Keratinocyte (primary cell): Measurements from ENCODE around the gene CAPZB. TPM values are rescaled to one million over a fixed set of nuclear protein-coding genes. Genes with fewer than 3 reads are reported as not detected.
A peak's percentile ranks its signal among the peaks of the same experiment; 100 is the strongest.

Source experiments
- DNase-seq: peaks from one replicate; pipeline ENCODE4 v3.0.0-alpha.2; 2011; ENCODE audit warnings: low read depth, missing footprints, low spot score
- FAIRE-seq: peaks from 2 replicates; lab custom pipeline; 2011; peaks lifted over from hg19 to GRCh38; lab: Jason Lieb, UNC
- H2AFZ ChIP-seq: 2 replicates; pipeline ENCODE4 v1.6.0; 2012; ENCODE audit warnings: low read length, control low read depth, inconsistent platforms; ENCODE audit not compliant: control insufficient read depth
- H3K27ac ChIP-seq: 2 replicates; pipeline ENCODE4 v1.5.1; 2011; ENCODE audit warnings: low read length; ENCODE audit not compliant: control insufficient read depth, insufficient read depth
- H3K27me3 ChIP-seq: 3 replicates; pipeline ENCODE4 v1.6.0; 2011; ENCODE audit warnings: low read length; ENCODE audit not compliant: control insufficient read depth, insufficient read depth; ENCODE audit errors: extremely low read depth
- H3K36me3 ChIP-seq, 2 experiments: 2 replicates in 1 of 2; 3 replicates in 1 of 2; pipeline ENCODE4 v1.5.1; 2011; ENCODE audit warnings: low read length in 2 of 2, mild to moderate bottlenecking in 1 of 2; ENCODE audit not compliant: control insufficient read depth in 2 of 2, insufficient read depth in 2 of 2; ENCODE audit errors: extremely low read depth in 1 of 2
- H3K4me1 ChIP-seq: 3 replicates; pipeline ENCODE4 v1.5.1; 2011; ENCODE audit warnings: low read length; ENCODE audit not compliant: control insufficient read depth, insufficient read depth; ENCODE audit errors: extremely low read depth
- H3K4me2 ChIP-seq: 3 replicates; pipeline ENCODE4 v1.6.0; 2011; ENCODE audit warnings: low read depth, low read length; ENCODE audit not compliant: control insufficient read depth, insufficient read depth; ENCODE audit errors: extremely low read depth
- H3K4me3 ChIP-seq, 3 experiments: fragments of 200-600 bp in 1 of 3; sonication (generic) in 1 of 3; 2 replicates in 2 of 3; 3 replicates in 1 of 3; pipeline ENCODE4 v1.5.1; 2011 to 2016; ENCODE audit warnings: low read length in 3 of 3, mild to moderate bottlenecking in 3 of 3, control low read depth in 2 of 3, inconsistent platforms in 1 of 3, low read depth in 1 of 3, mixed read lengths in 1 of 3, mixed run types in 1 of 3, moderate library complexity in 1 of 3; ENCODE audit not compliant: control insufficient read depth in 2 of 3, insufficient read depth in 2 of 3; ENCODE audit errors: extremely low read depth in 1 of 3
- H3K79me2 ChIP-seq: 2 replicates; pipeline ENCODE4 v1.6.0; 2012; ENCODE audit warnings: low read length; ENCODE audit not compliant: control insufficient read depth, insufficient read depth
- H3K9ac ChIP-seq: 3 replicates; pipeline ENCODE4 v1.6.0; 2011; ENCODE audit warnings: low read length; ENCODE audit not compliant: control insufficient read depth, insufficient read depth; ENCODE audit errors: extremely low read depth
- H3K9me1 ChIP-seq: 3 replicates; pipeline ENCODE4 v1.6.0; 2011; ENCODE audit warnings: low read length; ENCODE audit not compliant: control insufficient read depth, insufficient read depth; ENCODE audit errors: extremely low read depth
- H3K9me3 ChIP-seq: 2 replicates; pipeline ENCODE4 v1.5.1; 2012; ENCODE audit warnings: low read depth, low read length; ENCODE audit not compliant: control insufficient read depth
- H4K20me1 ChIP-seq: 3 replicates; pipeline ENCODE4 v1.6.0; 2011; ENCODE audit warnings: low read length; ENCODE audit not compliant: control insufficient read depth, insufficient read depth; ENCODE audit errors: extremely low read depth
- EZH2 ChIP-seq: IDR thresholded peaks from one replicate; pipeline ENCODE4 v1.6.1; 2012; ENCODE audit warnings: inconsistent platforms, mild to moderate bottlenecking, low read length, moderate library complexity
- dilution Hi-C: fragments of 300-500 bp; cut with MboI; formaldehyde crosslinking; loops from one replicate; pipeline ENCODE4 v1.7.0; 2020; ENCODE audit warnings: low sequenced_read_pairs; ENCODE audit not compliant: extremely low pct_ligation_motif_present
- polyA plus RNA-seq, 5 experiments: library from polyadenylated mRNA; depleted of rRNA in 3 of 5; stranded (reverse) in 3 of 5; stranded (forward) in 1 of 5; unstranded in 1 of 5; fragments of >200 nt; gene quantifications; 1 replicate in 1 of 5; 2 replicates in 3 of 5; 3 replicates in 1 of 5; pipeline versions ENCODE4 v1.2.1 to v1.2.3, GENCODE V29; 2011 to 2012; ENCODE audit warnings: missing spikeins in 2 of 5, low read depth in 1 of 5, low replicate concordance in 1 of 5
- TF ChIP-seq, protein P1 (sequence below), 3 experiments: IDR thresholded peaks in 1 of 3; conservative IDR thresholded peaks in 1 of 3; optimal IDR thresholded peaks in 1 of 3; 2 replicates in 2 of 3; 3 replicates in 1 of 3; pipeline versions ENCODE3 to v1.5.1; 2011; ENCODE audit warnings: low read length in 3 of 3, mild to moderate bottlenecking in 3 of 3, moderate library complexity in 2 of 3, control low read depth in 1 of 3, inconsistent platforms in 1 of 3; ENCODE audit not compliant: insufficient read depth in 2 of 3; ENCODE audit errors: extremely low read depth in 1 of 3

The CAPZB gene
- polyA plus RNA-seq, 1 donor (not counting 4 experiments of a cell fraction or from before 2014, with no cell fraction given) = 193 TPM

DNA sequence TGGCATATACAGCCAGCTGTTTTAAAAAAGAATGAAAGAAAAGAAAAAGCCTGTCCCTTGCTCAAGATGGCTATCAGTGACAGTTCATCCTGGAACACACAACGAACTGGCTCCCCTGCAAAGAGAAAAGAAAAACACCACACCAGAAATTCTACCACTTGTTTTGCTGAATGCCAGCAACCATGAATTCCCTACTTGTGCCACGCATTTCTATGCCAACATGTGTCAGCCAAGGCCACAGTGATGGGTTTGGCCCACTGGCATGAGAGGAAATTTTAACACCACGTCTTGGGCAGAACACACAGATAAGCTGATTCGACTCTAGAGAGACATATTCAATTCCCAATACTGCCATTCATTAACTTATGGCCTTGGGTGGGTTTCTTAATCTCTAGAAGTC, 64.0 kb downstream of the CAPZB start:
- no peak for DNase-seq
- Histone ChIP-seq H3K4me3 (no peak overlapping the region), H4K20me1 (peaks cover 19% of the 10 kb centered on the region), H3K4me1 (peaks cover 12% of the 10 kb centered on the region), H3K36me3 (peaks cover 5 to 18% of the 10 kb centered on the region in 2 experiments), H3K4me2 (no peak overlapping the region), H3K9ac (no peak overlapping the region), H2AFZ (no peak overlapping the region), H3K79me2 (peaks cover 85% of the 10 kb centered on the region), H3K9me3 (no peaks in the 10 kb centered on the region), H3K9me1 (peaks cover 9% of the 10 kb centered on the region), H3K27me3 (no peaks in the 10 kb centered on the region), H3K27ac (no peak overlapping the region)
- peak; percentile 34 for FAIRE-seq
- dilution Hi-C loops = no loop called here
- TF ChIP-seq, protein P1, sequence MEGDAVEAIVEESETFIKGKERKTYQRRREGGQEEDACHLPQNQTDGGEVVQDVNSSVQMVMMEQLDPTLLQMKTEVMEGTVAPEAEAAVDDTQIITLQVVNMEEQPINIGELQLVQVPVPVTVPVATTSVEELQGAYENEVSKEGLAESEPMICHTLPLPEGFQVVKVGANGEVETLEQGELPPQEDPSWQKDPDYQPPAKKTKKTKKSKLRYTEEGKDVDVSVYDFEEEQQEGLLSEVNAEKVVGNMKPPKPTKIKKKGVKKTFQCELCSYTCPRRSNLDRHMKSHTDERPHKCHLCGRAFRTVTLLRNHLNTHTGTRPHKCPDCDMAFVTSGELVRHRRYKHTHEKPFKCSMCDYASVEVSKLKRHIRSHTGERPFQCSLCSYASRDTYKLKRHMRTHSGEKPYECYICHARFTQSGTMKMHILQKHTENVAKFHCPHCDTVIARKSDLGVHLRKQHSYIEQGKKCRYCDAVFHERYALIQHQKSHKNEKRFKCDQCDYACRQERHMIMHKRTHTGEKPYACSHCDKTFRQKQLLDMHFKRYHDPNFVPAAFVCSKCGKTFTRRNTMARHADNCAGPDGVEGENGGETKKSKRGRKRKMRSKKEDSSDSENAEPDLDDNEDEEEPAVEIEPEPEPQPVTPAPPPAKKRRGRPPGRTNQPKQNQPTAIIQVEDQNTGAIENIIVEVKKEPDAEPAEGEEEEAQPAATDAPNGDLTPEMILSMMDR (optimal IDR thresholded peaks at IDR 0.05 in 1 of 3, IDR thresholded peaks at IDR 0.05 in 1 of 3, conservative IDR thresholded peaks at IDR 0.05 in 1 of 3; ENCODE audit: extremely low read depth in 1 of 3, insufficient read depth in 2 of 3, low read length in 3 of 3) = no peak
- TF ChIP-seq EZH2 = no peak

DNA sequence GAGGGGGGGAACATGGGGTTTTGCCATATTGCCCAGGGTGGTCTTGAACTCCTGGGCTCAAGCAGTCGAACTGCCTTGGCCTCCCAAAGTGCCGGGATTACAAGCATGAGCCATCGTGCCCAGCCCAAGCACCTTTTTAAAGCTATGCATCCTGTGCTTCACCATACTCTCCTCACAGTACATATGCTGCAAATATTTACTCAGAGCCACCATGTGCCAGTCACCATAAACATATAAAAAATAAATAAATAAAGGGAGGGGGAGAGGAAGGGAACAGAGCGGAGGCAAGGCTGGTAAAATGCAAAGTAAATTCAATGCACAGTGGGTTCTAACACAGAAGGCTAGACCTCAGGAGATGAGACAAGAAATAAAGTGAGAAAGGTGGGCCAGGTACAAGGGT, 64.7 kb downstream of the CAPZB start:
- Histone ChIP-seq H3K9ac (no peak overlapping the region), H3K4me1 (peaks cover 12% of the 10 kb centered on the region), H3K9me1 (peaks cover 5% of the 10 kb centered on the region), H3K27ac (no peak overlapping the region), H3K79me2 (peaks cover 83% of the 10 kb centered on the region), H3K4me2 (no peak overlapping the region), H4K20me1 (peaks cover 19% of the 10 kb centered on the region), H2AFZ (no peak overlapping the region), H3K27me3 (no peaks in the 10 kb centered on the region), H3K36me3 (peaks cover 5 to 14% of the 10 kb centered on the region in 2 experiments), H3K9me3 (no peaks in the 10 kb centered on the region), H3K4me3 (no peak overlapping the region)
- DNase-seq (no peak), FAIRE-seq (no peak)
- TF ChIP-seq EZH2 = no peak
- TF ChIP-seq, protein P1 (optimal IDR thresholded peaks at IDR 0.05 in 1 of 3, IDR thresholded peaks at IDR 0.05 in 1 of 3, conservative IDR thresholded peaks at IDR 0.05 in 1 of 3; ENCODE audit: extremely low read depth in 1 of 3, insufficient read depth in 2 of 3, low read length in 3 of 3) = no peak
- dilution Hi-C loops = no loop called here
